GM21360 (cell line): Measurements from ENCODE around the gene SPDYE2.
"Not testable (repeated sequence)": the region's sequence is repeated elsewhere in the genome, so short reads cannot be mapped to it uniquely, and the experiment has no call there.

Experiments used
- ATAC-seq: cut with Tn5 transposase; IDR thresholded peaks from one replicate; pipeline ENCODE4 v1.9.1; 2021; ENCODE audit warnings: mild to moderate bottlenecking, moderate library complexity; ENCODE audit not compliant: unreplicated experiment

Gene SPDYE2

GRCh38 chr7:102599699-102600098 is 48.7 kb downstream of the SPDYE2 start:
- ATAC-seq: not testable (repeated sequence)

GRCh38 chr7:102602317-102602716 is 51.3 kb downstream of the SPDYE2 start:
- ATAC-seq: not testable (repeated sequence)

- not testable (repeated sequence) for ATAC-seq
These were observed 53.6 kb downstream of the SPDYE2 start for GRCh38 chr7:102604431-102605145.

- not testable (repeated sequence) for ATAC-seq
These were observed 55.8 kb downstream of the SPDYE2 start for GRCh38 chr7:102606848-102607247.

GRCh38 chr7:102609734-102610133 is 58.7 kb downstream of the SPDYE2 start:
- not testable (repeated sequence) for ATAC-seq

- ATAC-seq: not testable (repeated sequence)
These were observed 59.4 kb downstream of the SPDYE2 start for GRCh38 chr7:102610441-102610840.

GRCh38 chr7:102611013-102611674 is 60.1 kb downstream of the SPDYE2 start:
- peak; percentile 34 for ATAC-seq

- not testable (repeated sequence) for ATAC-seq
These were observed 60.8 kb downstream of the SPDYE2 start for GRCh38 chr7:102611675-102612325.
